Activated CD4-positive, alpha-beta T cell treated with anti-CD3 and anti-CD28 coated beads, Interleukin-2, amount 50 U/mL, for 4 hours (primary cell): ENCODE results near the gene EVA1A.
"Not testable (repeated sequence)": the region's sequence is repeated elsewhere in the genome, so short reads cannot be mapped to it uniquely, and the experiment has no call there.

ENCODE experiments used
- DNase-seq, 2 experiments: peaks; one replicate each; pipeline ENCODE4 v3.0.0-alpha.2; 2020

The EVA1A gene

DNA sequence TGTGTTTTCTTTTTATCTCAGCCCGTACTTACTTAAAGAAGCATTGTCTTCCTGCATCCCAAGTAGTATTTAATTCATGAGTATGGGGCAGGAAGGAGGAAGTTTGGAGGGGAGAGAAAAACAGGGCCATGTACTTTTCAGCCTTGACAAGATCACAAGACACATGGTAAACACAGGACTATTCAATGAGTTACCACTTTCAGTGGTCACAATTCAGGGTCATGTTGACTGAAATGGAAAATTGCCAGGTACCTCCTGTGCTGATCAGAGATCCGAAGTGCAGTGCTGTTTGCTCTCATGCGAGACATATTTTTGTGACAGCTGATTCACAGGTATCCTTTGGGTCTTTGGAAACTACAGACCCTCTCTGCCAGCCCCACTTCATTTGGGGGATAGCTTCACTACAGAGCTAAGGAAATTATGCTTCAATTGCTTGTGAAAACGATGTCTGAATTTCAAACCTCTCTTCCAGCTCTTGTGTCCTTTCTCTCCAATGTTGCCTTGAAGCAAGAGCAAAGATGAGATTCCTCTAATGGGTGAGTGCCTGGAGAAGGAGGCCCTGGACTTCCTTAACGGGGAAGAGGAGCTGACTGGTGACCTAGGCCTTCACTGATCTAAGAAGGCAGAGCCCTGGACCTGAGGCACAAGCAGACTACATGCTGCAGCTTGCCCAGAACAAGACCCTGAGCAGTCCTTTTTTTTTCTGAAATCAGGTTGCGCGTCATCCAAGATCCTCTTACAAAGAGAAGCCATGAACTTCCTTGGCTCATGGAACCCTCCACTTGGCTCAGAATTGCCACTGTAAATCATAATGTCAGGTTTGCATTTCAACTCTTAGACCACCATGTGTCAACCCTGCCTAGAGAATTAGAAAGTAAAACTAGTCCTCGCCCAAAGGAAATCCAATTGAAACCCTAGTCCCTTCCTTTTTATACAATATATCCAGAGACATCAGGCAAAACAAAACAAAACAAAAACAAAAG is 44.1 kb downstream of the EVA1A start:
- no peak for DNase-seq

DNA sequence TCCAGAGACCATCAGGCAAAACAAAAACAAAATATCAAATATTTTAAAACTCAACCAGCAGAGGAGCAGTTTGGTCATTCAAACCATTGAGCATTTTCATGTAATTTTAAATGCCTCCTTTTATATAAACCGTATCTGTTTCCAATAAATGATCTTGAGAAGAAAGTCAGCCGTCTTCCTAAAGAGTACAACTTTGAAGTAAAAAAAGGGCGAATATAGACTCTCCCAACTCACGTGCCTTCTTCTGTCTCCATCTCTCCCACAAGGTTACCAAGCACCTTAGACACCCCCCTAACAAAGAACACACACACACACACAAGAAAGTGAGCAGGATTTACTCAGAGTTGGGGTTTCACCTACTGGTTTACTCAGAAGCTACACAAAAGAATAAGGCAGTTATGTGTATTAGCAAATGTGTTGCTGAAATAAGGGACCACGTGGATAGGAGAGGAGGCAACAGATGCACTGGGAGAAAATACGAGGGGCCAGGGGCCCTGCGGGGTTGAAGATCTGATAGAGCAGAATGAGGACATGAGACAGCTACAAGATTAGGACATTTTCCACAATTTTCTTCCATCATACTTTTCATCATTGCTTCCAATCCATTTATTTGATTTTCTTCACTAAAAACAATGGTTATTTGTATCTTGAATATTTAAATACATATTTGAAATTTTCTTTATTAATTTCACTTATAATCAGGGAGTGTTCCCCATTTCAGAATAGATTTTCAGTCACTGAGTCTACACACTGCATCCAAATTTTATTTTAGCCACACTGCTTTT is 45.0 kb downstream of the EVA1A start:
- DNase-seq: no peak

DNA sequence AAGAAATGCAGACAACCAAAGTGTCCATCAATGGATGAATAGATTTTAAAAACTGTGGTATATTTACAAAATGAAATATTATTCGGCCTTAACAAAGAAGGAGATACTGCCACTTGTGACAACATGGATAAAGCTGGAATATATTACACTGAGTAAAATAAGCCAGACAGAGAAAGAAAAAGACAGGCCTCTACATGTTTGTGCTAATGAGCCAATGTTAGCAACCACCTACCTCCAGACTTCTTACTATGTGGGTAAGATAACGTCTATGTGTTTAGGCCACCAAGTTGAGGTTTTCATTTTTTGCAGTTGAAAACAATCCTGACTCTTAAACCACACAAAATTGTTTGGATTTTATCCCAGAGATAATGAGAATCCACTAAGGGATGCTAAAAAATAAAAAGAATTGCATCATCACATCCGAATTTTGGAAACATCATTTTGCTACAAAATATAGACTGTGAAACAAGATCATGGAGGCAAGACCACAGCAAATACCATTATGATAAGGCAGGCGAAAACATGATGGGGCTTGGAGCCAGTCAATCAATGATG is 47.0 kb downstream of the EVA1A start:
- DNase-seq: no peak

DNA sequence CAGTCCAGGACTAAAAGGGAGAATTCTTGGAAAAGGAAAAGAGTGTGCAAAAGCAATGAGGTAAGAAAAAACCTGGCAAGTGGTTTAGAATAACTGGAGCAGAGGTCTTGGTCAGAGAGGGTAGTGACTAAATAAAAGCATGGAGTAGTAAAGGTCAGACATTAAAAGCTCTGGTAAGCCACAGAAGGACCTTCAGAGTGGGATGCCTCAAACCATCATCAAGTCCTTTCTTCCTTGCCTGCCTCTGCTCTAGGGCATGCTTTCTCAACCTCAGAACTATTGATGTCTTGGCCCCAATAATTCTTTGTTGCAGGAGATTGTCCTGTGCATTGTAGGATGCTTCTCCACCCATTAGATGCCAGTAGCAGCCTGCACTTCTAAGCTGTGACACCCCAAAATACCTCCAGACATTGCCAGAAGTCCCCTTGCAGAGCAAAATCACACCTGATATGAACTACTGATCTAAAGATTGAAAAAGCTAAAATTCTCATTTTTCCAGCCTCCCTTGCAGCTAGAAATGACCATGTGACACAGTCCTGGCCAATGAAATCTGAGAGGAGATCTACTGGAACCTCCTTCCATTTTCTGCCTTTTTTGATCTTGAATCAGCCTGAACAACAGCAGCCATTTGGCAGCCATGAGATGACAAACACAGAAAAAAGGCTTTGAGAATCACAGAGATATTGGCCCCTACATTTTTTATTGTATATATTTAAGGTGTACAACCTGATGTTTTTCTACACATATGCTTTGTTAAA is 48.1 kb downstream of the EVA1A start:
- DNase-seq: no peak

DNA sequence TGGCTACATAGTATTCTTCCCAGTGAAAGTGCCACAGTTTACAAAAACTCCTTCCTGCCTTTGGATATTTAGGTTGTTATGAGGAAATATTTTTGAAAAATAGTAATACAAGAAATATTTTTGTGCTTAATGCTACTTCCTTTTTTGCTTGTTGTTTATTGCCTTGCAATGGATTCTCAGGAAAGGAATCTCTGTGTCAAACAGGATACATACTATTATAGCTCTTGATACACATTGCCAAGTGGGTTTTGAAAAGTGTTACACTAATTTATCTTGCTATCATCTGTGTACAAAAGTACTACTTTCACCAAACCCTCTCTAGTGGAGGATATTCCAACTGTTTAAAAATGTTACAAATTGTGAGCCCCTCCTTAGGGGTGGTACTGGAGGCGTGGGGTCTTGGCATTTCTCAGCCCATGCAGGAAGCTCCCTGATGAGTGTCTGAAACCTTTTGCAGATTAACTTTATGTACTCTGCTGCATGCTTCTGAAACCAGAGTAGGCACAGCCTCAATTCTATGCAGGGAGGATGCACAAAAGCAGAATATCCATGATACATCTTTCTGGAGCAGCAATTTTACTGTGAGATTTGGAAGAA is 54.5 kb downstream of the EVA1A start:
- DNase-seq: no peak

DNA sequence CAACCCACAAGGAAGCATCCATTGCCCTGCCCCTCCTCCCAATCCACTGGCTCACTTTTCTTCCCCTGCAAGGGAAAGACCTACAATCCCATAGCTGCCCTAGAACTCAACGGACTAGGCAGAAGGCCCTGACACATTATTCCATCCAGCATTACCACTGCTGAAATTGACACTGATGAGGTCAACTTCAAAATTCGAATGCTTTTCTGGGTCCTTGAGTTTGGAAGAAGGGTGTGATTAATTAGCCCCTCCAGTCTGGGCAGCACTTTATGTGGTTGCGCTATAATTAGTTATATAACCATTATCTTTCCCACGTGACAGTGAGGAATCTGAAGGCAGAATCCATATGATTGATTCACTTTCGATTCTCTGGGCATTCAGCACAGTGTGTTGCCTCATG is 55.7 kb downstream of the EVA1A start:
- no peak for DNase-seq

DNA sequence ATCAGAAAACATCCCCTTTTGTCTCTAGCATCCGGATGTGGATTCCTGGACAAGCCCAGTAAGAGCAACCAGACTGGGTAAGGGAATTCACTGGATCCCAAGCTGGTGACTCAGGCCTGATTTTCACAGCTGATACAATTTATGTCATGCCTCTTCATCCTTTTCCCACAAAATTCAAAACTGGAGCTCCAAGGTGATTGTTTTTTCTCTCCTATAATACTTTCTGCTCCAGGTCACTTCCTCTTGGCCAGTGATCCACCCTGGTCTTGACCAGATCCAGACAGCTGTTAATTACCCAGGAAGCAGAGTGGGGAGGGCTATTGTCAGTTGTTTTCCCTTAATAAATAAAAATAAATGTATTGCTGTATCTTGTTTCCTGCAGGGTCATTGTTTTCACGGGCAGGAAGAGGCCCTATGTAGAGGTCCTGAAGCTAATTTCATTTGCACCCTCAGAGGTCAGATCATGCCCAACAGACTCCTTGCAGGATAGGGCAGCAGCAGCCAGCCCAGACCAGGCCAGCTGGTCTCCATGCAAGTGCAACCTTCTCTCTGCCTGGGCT is 57.6 kb downstream of the EVA1A start:
- DNase-seq: no peak

DNA sequence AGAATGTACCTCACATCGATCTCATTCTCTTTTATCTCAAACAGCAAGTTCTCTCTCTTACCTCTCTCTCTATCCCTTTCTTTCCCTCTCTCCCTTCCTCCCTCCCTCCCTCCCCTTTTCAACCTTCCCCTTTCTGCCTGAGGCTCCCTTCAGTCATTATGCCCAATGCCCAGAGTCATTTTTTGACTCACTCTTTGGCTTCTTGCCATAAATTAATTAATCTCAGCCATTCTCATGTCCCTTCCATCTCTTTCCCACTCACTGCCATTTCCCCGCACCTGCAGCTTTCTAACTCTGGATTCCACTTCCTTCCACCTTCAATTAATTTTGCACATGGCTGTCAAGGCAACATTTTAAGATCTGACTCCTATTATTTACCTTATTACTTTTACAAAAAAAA is 60.1 kb downstream of the EVA1A start:
- no peak for DNase-seq

DNA sequence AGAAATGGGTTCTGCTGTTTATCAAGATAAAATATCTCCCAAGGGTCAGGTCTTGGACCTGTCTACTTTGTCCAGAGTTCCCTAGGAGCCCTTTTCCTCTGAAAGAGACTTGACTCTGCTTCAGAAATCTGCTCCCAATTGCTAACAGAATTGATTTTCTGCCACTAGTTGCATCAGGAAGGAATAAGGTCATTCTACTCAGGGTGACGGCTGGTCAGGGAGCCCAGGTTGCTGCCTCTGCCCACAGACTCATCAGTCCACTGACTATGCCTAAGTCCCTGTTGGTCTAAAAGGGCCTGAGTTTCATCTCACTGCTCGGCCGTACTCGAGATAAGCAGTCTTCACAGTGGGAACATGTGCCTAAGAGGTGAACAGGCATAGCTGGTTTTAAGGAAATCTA is 61.2 kb downstream of the EVA1A start:
- no peak for DNase-seq

DNA sequence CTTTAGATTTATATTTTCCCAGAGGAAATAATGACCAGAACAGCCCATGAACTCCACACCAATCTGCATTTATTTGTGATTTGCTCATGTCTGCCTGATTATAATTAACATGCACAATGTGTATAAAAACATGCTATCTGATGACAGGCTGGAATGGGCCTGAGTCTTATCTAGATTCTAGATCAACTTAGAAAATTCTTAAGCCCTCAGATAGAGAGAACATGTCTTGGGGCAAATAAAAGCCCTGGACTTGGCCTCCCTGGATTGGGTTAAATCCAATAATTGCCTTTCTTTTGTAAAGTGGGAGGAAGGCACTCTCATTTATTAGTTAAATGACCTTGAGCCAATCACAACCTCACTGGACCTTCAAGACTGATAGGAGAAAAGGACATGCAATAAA is 61.8 kb downstream of the EVA1A start:
- no peak for DNase-seq

DNA sequence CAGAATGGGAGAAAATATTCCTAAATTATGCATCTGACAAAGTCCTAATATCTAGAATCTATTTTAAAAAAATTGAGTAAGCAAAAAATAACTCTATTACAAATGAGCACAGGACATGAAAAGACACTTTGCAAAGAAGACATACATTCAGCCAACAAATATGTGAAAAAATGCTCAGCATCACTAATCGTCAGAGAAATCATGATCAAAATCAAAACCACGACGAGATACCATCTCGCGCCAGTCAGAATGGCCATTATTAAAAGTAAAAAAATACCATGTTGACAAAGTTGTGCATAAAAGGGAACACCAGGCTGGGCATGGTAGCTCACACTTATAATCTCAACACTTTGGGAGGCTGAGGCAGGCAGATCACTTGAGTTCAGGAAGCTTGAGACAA is 63.5 kb downstream of the EVA1A start:
- no peak for DNase-seq

DNA sequence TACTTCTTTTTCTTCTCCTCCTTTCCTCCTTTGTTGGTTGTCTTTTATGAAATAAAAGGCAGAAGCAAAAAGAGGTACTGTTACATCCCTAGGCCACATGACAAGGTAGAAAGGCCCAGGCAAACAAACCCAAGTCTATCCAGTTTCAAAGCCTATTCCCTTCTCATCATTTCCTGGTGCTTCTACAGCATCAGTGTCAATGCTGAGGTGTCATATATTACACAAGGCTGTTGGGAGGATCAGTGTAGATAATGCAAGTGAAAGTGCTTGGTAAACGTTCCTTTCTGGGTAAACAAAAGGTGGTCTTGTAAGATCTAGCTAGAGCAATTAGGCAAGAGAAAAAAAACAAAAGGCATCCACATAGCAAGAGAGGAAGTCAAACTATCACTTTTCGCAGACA is 64.9 kb downstream of the EVA1A start:
- no peak for DNase-seq

DNA sequence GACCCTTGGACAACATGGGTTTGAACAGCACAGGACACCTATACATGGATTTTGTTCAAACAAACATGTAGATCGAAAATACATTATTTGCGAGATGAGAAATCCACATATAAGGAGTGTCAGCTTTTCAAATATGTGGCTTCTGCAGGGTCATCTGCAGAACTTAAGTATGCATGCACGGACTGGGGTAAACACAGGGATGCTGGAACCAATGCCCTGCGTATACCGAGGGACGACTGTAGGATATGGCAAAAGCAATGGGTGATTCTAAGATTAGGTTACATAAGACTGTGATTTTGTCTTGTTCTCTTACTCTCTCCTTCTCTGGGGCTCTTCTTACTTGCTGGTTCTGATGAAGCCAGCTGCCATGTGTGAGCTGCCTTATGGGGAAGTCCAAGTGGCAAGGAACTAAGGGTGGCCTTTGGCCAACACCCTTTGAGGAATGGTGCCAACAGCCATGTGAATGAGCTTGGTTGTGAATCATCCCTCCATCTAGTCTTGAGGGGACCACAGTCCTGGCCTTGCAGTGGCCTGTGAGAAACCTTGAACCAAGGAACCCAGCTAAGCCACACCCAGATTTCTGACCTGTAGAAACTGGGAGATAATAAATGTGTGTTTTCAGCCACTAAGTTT is 66.5 kb downstream of the EVA1A start:
- no peak for DNase-seq

DNA sequence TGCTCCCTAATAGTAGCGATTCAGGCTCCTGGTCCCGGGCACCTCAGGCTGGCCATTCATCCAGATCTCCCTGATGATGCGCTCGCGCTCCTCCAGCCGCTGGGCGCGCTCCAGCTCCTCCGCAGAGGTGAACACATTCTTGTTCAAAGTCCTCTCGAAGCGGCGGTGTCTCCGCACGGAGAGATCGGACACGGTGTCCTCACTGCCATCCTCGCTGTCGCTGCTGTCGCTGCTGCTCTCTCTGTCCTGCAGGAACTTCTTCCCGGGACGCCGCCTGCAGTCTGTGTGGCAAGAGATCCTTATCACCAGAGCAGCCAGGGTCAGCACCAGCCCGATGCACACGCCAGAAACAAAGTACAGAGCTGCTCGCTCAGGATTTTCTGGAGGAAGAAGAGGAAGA is 67.5 kb downstream of the EVA1A start:
- DNase-seq: no peak

DNA sequence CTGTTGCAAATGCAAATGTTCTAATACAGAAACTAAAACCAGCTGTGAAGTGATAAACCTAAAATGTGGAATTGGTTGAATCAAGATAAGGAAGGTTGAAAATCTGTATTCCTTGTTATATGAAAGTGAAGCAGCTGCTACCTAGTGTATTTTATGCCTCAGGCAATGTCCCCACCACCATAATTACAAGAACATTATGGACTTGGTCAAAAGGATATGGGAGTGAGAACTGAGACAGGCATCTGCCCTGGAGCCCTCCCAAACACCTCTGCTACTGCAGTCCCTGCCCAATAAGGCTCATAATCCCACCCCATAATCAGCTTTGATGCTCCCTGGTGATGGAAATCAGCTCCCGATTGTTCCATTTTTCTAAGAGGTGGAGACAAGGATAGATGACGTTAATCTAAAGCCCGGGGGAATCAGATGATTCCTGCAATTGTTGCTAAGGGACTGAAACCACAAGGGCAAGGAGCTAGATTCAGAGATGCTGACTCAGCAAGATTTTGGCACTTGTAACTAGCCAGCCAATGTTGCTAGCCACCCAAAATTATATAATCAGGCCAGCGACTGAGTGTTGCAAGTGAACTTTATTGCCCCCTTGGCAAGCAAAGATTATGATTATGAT is 69.5 kb downstream of the EVA1A start:
- no peak for DNase-seq

DNA sequence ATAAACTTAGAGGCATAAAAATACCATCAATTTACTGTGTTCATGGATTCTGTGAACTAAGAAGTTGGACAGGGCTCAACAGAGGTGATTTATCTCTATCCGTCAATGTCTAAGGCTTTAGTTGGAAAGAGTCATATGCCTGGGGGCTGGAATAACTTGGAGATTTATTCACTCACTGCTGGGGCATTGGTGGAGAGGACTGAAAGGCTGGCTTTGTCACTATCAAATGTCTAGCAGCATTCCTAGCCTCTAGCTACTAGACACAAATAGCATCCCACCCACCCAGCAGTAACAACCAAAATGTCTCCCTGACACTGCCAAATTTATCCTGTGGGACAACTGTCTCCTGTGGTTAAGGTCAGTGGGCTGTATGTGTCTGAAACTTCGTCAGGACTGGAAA is 71.0 kb downstream of the EVA1A start:
- no peak for DNase-seq

DNA sequence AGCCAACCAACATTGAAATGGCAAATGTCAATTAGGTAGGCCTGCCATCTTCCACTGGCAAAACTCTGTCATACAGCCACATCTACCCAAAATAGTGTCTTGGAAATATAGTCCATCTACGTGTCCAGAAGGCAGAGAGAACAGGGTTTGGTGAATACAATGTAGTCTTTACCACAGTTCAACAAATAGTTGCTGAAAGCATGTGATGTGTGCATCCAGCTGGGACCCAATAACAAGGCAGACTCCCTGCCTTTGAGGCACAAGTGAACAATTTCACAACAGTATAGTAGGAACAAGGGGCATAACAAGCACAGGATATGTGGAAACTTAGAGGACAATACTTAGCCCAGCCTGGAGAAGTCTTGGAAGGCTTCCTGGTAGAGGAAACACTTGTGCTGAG is 72.6 kb downstream of the EVA1A start:
- DNase-seq: no peak

DNA sequence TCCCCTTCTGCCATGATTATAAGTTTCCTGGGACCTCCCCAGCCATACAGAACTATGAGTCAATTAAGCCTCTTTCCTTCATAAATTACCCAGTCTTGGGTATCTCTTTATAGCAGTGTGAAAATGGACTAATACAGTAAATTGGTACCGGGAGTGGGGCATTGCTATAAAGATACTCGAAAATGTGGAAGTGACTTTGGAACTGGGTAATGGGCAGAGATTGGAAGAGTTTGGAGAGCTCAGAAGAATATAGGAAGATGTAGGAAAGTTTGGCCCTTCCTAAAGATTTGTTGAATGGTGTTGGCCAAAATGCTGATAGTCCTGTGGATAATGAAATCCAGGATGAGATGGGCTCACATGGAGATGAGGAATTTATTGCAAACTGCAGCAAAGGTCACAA is 74.0 kb downstream of the EVA1A start:
- not testable (repeated sequence) for DNase-seq

DNA sequence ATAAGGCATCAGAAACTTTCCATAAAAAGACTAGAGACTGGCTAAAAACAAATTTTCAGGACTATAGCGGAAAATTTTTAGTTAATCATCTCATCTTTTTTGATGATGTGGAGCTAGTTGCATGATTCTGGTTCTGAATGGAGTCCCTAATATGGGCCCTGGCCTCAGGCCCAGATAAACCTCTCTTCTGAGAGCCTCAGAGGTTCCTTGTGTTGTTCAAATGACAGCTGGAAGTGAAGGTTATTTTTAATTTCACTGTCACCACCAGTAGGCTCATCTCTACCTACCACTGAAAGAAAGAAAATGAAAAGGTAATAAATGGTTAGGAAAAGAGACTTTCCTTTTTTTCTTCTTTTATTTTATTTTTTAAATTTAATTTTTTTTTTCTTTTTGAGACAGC is 75.9 kb downstream of the EVA1A start:
- no peak for DNase-seq

DNA sequence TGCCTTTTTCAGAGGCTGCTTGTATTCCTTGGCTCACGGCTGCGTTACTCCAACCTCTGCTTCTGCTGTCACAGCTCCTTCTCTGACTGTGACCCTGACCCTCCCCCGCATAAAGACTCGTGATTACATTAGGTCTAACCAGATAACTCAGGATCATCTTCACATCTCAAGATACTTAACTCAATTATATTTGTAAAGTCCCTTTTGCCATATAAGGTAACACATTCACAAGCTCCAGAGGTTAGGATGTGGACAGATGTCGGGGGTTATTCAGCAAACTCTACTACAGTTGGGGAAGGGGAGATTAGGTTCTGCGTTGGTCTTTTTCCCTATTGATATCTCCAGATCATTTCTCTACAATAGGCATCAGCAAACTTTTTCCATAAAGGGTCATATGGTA is 76.9 kb downstream of the EVA1A start:
- DNase-seq: no peak

DNA sequence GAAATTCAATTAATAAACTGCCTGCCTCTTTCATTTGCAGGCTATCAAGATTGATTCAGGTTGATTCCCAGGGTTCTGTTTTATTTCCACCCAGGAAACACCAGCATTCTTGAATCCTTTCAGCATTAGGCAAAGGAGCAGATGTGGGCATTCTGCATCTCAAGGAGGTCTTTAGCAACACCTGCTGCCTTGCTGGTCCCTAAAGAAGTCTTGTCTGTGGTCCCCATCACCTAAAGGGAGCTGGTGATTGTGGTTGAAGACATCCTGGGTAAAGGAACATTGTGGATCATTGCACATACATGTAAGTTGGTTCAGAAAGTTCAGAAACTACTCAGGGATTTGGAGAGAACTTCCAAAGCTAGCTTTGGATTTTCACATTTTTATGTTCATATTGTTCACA is 78.3 kb downstream of the EVA1A start:
- DNase-seq: no peak
